NCI-H2029 (cell line): Measurements from ENCODE around the gene SYNCRIP.
"Not testable (repeated sequence)": the region's sequence is repeated elsewhere in the genome, so short reads cannot be mapped to it uniquely, and the experiment has no call there.

Experiments used
- DNase-seq: peaks from one replicate; lab custom pipeline; 2025; lab: John Stamatoyannopoulos, UW

Gene SYNCRIP

GRCh38 chr6:85669735-85670194 is 27.1 kb upstream of the SYNCRIP start:
- no peak for DNase-seq

GRCh38 chr6:85662251-85662650 is 19.6 kb upstream of the SYNCRIP start:
- DNase-seq, result no peak

GRCh38 chr6:85660181-85660611 is 17.5 kb upstream of the SYNCRIP start:
- DNase-seq, result no peak

- DNase-seq, result no peak
Measured at GRCh38 chr6:85650606-85651005, 7.9 kb upstream of the SYNCRIP start.

DNA sequence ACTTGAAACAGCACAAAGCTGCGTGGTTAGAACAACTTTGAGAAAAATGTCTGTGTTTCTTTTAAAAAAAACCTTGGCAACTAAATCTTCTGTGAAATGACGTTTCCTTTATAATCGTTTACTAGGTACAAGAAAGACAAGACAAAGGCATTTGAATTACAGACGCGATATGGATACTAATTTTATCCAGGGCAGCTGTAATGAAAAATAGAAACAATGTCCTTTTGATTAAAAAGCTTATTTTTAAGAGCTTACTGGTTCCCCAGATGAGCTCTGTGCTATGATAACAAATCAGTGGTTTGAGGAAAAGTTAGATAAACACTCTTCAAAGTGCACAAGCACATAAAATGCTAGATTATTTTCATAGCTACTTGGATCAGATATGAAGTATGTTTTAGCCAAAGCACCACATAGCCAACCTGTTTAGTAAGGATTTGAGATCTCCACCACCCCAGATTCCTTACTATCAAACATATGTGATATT is 1.6 kb upstream of the SYNCRIP start:
- DNase-seq, result no peak

DNA sequence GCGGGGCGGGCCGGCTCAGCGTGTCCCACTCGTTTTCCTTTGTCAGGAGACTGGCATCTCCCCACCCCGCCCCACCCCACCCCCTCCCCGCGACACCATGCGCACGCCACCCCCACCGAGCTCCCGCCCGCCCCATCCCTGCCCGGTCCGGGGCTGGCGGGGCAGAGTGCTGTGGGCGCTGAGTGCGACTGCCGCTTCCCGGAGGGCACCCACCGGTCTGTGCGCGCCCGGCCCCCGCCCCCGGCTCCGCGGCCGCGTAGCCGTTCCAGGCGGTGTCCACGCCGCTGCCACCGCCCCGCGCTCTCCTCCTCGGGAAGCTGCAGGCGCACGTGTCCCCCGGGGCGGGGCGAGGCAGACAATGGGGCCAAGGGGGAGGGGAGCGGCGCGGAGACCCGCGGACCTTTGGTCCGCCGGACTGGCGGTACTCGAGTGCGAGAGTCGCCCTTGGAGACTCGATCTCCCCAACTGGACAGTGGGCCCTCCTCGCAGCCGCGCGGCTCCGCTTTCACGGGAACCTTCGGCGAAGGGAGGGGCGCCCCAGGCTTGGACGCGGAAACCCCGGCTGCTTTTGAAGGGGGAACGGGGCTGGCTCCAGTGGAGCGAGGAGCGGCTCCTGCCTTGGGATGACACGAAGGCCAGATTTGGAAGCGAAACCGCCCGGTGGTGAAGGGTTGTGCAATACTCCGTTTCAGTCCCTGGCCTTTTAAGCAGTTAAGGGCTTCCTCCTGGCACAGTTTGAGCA is 1.0 kb upstream of the SYNCRIP start:
- peak; percentile 87 for DNase-seq

- peak; percentile 14 for DNase-seq
Measured at GRCh38 chr6:85641897-85642773, 551 bp downstream of the SYNCRIP start.

DNA sequence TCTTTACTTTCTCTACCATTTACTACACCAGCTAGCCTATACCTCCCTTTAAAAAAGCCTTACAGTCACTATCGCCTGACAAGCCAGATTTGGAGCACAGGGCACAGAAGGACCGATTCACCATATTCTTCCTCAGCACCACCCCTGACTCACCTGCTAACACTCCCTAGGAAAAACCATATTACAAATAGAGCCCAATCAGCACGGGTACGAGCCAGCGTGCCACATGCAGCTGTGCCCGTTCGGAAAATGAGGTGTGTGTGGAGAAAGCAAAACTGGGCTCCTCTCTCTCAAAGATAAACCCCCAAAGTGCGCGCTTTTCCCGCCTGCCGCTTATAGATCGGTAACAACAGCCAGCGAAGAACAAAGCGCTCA is 1.2 kb downstream of the SYNCRIP start:
- DNase-seq, result no peak

DNA sequence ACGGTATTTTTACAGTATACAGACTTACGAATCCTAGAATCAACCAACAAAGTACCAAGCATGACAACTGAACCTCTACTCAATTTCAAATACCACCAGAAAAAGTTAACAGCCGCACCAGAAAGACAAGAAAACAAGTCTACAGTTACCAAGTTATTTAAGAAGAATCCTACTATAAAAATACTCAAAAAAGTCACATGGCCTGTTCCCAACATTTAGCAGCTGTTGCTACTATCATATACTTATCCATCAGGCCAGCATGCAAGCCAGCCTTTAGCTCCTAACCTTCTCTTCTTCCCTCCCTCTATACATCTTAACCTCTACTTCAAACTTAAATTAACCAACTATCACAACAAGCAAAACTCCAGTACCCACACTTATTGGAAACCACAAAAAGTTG is 1.9 kb downstream of the SYNCRIP start:
- DNase-seq, result no peak

- no peak for DNase-seq
Measured at GRCh38 chr6:85637579-85637978, 5.1 kb downstream of the SYNCRIP start.

DNA sequence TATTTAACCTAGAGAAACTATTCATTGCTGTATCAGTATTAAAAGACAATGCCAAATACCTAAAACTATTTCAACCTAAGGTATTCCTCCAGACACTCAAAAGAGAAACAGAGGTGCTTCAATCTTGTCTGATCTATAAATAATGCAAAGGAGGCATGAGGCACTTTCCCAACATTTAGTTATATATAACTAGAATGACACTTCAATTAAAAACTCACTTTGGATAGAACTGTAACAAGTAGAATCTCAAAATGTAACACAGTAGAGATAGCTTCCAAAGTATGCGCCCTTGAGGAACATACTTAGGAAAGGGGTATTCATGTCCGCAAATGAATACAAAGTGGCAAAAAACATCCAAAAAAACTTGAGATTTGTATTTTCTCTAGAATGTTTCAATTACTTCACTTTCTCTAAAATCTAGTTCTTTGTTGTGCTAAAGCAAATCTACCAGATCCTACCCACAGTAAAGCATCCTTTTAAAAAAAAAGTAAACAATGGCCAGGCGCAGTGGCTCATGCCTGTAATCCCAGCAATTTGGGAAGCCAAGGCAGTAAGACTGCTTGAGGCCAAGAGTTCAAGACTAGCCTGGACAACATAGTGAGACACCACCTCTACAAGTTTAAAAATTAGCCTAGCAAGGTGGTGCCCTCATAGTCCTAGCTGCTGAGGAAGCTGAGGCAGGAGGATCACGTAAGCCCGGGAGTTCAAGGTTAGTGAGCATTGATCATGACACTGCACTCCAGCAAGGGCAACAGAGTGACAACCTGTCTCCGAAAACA is 10.3 kb downstream of the SYNCRIP start:
- no peak for DNase-seq

DNA sequence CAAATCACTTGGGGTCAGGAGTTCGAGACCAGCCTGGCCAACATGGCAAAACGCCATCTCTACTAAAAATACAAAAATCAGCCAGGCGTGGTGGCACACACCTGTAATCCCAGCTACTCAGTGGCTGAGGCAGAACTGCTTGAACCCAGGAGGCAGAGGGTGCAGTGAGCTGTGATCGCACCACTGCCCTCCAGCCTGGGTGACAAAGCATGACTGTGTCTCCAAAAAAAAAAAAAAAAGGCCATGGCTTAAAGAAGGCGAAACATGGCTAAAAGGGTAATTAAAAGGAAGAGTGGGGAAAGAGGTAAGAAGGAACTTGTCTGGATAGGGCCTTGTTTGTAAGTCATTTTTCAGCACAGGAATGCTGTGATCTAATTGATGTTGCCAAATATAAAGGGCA is 11.6 kb downstream of the SYNCRIP start:
- not testable (repeated sequence) for DNase-seq

DNA sequence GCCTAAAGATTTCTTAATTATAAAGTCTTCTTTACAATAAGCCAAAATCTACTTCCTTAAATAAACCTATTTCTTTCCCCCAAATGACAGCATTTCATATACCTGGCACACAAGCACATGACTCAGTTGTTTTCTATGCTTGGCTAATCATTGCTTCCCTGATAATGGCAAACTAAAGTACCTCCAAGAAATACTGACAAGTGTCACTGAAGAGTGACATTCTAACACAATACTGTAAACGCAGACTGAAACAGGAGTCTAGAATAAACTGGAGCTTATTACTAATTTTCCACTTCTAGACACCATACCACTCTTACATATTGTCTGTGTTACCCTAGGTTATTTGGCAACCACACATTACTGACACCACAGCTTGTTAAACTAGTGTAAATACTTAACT is 14.3 kb downstream of the SYNCRIP start:
- DNase-seq, result no peak

DNA sequence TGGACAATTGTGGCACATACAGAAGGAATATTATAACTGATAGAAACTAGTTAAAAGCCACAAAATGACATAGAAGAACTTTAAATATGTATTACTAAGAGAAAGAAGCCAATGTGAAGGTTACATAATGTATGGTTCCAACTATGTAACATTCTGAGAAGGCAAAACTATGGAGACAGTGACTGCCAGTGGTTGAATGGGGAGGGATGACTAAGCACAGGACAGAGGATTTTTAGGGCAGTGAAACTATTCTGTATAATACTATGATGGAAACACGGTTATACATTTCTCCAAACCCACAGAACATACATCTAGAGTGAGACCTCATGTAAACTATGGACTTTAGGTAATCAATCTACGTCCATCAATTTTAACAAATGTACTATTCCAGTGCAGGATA is 22.4 kb downstream of the SYNCRIP start:
- no peak for DNase-seq

DNA sequence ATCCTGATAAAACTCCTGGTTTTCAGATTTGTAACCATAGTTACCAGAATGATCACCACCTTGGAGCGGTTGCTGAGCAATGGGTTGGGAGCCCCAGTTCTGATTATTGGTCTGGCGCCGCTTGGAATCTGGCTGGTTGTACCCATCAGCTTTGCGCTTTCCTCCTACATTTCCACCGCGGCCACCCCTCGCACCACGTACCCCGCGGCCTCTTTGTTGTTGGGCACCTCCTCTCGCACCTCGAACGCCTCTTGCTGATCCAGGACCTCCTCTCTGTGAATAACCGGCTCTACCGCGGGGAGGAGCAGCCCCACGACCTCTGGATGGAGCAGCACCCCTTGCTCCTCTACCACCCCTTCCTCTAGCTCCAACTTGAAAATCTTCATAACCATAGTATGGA is 27.9 kb downstream of the SYNCRIP start:
- no peak for DNase-seq

- DNase-seq, result no peak
Measured at GRCh38 chr6:85612690-85613474, 29.8 kb downstream of the SYNCRIP start.

- no peak for DNase-seq
Measured at GRCh38 chr6:85610182-85610895, 32.3 kb downstream of the SYNCRIP start.

DNA sequence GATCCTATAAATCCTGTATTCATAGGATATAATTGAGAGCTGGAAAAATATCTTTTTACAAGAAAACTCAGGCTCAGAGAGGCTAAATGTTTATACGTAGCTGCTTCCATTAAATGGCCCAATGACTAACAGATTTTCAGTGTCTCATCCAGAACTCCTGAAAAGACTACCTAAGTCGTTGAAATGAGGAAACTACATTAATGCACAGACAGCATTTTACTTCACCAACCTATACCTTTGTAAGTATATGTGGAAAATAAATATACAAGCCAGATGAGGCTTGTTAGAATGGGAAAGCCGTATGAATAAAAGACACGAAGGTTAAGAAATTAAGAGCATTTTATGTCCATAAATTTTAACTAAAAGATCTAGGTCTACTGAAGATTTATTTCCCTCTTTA is 40.6 kb downstream of the SYNCRIP start:
- DNase-seq, result no peak

DNA sequence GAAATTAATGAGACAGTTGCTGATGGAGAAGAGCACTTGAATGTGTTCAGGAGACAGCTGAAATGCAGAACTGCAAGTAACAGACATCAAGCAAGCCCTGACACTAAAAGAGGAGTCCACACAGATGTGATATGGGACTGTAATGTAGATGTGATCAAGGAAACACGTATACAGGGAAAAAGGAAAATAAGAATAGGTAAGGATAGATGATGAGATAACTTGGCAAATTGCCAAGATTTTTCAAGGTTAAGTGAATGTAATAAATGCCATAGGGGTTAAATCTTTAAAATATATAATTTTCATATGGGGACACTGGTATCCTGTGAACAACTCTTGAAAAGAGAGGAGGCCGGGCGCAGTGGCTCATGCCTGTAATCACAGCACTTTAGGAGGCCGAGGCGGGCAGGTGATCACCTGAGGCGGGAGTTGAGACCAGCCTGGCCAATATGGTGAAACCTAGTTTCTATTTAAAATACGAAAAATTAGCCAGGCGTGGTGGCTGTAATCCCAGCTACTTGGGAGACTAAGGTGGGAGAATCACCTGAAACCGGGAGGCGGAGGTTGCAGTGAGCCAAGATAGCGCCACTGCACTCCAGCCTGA is 41.9 kb downstream of the SYNCRIP start:
- DNase-seq, result no peak

DNA sequence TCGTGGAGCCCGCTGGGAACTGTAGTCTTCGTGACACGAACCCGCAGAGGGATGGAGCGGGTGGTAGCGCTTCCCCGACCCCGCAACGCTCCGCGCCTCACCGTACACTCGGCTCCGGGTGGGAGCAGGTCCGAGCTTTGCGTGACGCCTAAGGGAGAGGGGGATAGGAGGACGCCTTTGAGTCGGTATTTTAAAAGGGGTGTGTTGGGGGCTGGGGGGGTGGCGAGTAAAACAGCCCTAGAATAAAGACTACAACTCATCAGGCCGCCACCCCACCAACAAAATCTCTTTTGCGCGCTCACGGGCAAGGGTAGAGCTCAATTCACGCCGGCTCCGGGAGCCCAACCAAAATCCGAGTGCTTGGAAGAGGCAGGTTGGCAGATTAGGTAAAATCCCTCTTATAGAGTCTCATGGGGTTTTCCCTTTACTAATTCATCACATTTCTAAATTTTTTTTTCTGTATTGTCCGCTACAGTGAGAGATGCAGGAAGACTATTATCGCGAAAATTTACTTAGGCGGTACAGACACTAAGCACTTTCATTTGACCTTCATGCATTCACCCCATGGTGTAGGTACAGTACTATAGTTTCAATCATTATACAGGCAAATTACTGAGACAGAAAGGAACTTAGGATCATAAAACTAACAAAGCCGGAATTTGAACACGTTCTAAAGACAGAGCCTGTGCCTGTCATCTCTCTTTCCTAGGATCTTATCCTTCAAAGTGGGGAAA is 48.3 kb downstream of the SYNCRIP start:
- DNase-seq, result no peak
